Measurements from ENCODE around the gene SPSB4.
A peak's percentile ranks its signal among the peaks of the same experiment; 100 is the strongest.
"Not testable (repeated sequence)": the region's sequence is repeated elsewhere in the genome, so short reads cannot be mapped to it uniquely, and the experiment has no call there.

Gene SPSB4

DNA sequence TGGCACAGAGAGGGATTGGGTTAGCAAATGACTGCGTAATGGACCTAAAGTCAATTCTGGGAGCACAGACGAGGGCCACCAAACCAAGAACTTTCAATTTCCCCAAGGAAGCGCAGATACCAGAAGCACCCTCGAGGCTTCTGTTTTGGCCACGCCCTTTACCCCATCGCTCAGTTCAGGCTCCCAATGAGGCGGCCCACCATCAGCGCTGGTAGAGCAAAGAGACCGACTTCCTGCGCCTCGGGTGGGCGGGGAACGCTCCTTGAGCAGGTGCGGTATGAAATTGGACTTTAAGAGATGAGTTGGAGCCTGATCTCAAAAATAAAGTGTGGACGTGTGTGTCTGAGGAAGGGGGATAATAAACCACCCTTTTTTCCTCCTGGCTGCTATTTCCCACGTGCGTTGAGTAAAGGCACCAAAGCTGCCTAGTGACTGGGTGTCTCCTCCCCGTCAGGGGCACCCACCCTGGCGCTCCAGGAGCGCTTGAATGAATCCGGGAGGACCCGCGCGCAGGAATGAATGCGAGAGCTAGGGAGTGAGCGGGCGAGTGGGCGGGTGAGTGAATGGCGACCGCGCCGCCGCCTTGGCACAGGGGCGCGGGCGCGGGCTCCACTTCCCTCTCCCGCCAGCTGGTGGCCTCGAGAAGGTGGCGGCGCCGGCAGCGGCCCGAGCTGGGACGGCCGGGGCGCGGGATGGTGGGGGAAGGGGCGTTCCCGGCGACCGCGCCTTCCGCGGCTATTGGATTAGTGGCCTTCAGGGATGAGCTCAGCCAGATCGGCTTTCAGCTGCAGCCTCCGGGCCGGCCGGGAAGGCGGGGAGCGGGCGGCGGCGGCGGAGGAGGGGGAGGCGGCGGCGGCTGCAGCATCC, at the start of gene SPSB4:
Gene SPSB4, plus strand, starts transcription at position 772 of the 867 bp plus-strand sequence. CDS start 14,758 bp downstream, outside the sequence.
- DNase-seq = peak; percentile 18

DNA sequence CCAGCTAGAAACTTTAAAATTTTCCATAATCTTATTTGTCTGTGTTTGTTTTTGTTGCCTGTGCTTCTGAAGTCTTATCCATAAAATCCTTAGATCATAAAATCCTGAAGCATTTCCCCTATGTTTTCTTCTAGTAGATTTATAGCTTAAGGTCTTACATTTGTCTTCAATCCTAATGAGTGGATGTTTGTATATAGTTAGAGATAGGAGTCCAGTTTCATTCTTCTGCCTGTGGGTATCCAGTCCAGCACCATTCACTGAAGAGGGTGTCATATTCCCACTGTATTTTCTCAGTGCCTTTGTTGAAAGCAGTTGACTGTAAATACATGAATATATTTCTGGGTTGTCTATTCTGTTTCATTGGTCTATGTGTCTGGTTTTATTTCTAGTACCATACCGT, 44.8 kb upstream of the SPSB4 start:
- DNase-seq = no peak

DNA sequence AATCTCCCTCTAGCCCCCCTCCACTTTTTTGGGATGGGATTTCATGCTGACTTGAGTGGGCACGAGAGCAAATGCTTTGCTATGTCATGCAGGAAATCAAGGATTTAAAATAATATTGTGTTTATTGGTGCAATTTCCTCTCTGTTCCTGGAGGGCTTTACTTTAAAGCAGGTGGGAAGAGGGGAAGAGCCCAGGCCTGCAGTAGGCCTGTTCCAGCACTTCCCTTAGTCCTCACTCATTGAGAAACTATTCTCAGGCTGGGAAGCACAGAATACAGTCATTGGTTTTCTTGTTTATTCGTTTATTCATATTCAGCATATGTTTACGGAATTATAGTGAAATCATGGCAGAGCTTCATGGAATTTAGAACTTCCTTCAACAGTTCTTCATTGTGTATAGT, 41.7 kb upstream of the SPSB4 start:
- no peak for DNase-seq

DNA sequence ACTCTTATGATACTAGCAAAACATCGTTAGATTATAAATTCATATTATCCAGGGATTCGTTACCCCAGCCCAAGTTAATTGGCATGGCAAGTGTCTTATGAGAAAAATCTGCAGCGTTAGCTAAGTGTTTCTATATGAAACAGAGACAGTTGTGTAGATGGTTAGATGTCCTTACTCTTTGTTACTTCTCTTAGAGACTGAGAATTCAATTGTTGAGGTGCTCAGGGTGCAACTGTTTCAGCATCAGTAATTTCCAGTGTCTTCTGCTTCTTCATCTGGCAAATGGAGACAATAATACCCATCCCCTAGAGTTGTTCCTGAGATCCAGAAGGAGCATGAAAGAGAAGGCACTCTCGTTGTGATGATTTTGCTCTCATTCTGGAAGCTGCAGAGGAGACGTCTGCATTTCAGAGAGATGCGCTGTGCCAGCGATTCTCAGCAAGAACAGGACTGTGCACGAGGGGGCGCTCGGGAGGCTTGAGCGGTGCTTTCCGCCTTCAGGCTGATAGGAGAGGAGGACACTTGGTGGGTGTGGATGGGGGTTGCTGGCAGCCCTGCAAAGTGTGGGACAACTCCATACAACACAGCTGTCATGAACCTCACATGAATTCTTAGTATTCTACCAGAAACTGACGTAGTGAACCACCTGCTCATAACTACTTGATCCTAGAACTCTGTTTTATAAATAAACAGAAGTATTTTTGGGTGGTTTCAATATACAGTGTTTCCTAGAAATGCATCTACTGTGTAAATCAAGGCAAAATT, 39.7 kb upstream of the SPSB4 start:
- DNase-seq = peak; percentile 40

DNA sequence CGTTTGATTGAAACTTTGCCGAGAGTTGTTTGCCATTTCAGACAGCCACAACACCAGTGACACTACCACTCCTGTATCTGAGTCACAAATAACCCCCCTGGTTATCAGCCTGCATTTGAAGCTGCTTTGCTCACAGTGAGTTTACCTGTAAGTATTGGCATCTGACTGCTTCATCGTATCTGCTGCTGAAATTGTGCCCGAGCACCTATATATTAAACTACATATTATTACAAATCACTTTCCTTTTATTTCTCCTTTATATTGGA, 39.2 kb upstream of the SPSB4 start:
- DNase-seq = no peak

DNA sequence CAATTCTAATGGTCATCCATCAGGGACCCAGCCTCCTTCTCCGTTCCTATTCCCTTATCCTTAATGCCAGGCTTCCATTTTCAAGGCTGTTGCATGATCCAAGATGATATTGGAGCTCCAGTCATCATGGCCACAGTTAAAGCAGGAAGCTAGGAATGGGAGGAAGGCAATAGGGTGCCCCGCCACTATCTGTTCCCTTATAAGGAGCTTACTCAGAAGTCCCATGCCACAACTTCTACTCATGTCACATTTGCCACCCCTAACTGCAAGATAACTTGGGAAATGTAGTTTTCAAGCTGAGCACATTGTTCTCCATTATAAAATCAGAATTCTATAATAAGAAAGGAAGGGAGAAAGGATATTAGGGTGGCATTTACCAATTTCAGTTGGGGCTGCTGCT, 38.6 kb upstream of the SPSB4 start:
- peak; percentile 31 for DNase-seq

DNA sequence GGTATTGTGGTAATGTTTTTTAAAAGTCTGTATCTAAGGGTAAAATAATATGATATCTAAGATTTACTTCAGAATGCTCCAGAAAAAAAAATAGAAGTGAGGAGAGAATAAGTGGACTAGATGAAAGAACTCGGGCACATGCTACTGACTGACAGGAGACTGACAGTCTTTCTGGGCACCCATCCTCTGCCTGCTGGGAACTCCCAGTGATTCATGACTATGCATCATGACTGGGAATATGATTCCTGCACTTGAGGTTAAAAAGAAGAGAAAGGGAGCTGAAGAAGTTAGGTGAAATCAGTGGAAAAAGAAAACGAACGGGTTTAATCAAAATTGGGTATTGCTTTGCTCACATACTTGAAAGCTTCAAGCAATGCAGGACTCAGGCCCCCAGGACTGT, 35.7 kb upstream of the SPSB4 start:
- no peak for DNase-seq

DNA sequence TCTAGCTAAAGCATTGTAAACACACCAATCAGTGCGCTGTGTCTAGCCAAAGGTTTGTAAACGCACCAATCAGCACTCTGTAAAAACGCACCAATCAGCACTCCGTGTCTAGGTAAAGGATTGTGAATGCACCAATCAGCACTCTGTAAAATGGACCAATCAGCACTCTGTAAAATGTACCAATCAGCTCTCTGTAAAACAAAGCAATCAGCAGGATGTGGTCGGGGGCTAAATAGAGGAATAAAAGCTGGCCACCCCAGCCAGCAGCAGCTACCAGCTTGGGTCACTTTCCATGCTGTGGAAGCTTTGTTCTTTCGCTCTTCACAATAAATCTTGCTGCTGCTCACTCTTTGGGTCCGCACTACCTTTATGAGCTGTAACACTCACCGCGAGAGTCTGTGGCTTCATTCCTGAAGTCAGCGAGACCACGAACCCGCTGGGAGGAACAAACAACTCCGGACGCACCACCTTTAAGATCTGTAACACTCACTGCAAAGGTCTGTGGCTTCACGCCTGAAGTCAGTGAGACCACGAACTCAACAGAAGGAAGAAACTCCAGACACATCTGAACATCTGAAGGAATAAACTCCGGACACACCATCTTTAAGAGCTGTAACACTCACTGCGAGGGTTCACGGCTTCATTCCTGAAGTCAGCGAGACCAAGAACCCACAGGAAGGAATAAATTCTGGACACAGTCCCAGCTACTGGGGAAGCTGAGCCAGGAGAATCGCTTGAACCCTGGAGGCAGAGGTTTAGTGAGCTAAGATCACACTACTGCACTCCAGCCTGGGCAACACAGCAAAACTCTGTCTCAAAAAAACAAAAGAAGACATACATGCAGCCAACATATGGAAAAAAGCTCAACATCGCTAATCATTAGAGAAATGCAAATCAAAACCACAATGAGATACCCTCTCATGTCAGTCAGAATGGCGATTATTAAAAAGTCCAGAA, 33.5 kb upstream of the SPSB4 start:
- not testable (repeated sequence) for DNase-seq

DNA sequence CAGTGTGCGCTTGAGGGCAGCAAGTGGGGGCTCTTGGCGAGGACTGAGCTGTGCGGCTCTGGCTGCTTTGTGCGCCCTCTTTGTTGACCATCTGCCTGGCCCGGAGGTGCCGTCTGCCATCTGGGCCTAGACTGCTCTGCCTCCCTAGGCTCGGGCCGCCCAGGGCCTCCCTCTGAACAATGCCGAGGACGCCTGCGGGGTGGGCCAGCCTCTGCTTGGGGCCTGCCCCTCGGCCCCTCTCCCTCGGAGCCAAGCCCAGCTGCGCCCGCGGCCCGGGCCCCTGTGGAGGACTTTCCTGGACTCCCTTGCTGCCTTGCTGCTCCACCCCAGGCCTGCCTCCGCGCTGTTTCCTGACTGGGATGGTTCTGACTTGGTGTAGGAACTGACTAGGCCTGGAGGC, 31.9 kb upstream of the SPSB4 start:
- no peak for DNase-seq

DNA sequence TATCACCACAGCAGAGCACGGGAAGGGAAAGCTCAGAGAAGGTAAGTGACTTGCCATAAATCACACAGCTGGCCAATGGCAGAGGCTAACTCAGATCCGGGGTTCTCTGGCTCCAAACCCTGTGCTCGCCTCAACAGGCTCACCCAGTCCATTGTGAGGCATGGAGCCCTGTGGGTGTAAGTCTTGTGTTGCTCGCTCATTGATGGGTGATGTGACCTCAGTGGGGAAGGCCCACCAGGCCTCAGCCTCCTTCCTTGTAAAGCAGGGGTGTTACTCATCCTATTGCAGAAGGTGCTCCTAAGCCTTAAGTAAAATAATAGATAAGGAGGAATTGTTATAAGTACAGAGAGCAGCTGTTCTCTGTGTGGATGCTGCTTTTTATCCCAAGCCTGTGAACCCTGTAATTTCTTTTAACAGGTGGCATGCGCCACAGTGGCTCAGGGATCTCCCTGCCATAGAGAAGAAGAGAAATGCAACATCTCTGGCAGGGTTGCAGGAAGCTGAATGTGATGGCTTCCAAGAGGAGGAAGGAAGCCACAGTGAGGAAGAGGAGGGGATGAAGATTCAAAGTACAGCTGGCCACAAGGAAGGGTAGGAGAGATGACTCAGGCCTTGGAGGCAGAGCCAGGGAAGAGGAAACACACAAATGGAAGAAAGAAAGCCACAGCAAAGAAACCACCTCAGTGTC, 30.9 kb upstream of the SPSB4 start:
- DNase-seq = no peak

DNA sequence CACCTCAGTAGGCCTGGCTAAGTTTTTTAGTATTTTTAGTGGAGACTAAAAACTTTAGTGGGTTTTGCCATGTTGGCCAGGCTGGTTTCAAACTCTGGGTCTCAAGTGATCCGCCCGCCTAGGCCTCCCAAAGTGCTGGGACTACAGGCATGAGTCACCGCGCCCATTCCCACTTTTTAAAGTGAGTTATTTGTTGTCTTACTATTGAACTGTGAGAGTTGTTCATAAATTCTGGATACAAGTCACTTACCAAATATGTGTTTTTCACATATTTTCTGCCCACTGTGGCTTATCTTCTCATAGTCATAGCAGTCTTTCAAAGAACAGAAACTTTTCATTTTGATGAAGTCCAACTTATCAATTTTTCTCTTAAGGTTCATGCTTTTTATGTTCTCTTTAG, 29.9 kb upstream of the SPSB4 start:
- DNase-seq = no peak

DNA sequence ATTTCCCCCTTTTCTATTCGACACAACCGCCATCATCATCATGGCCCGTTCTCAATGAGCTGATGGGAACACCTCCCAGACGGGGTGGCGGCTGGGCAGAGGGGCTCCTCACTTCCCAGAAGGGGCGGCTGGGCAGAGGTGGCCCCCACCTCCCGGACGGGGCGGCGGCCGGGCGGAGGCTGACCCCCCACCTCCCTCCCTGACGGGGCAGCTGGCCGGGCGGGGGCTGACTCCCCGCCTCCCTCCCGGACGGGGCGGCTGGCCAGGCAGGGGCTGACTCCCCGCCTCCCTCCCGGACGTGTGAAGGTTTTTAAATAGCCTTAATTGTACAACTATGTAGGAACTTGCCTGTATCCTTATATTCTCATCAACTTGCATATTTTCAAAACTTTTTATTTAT, 20.9 kb upstream of the SPSB4 start:
- no peak for DNase-seq

DNA sequence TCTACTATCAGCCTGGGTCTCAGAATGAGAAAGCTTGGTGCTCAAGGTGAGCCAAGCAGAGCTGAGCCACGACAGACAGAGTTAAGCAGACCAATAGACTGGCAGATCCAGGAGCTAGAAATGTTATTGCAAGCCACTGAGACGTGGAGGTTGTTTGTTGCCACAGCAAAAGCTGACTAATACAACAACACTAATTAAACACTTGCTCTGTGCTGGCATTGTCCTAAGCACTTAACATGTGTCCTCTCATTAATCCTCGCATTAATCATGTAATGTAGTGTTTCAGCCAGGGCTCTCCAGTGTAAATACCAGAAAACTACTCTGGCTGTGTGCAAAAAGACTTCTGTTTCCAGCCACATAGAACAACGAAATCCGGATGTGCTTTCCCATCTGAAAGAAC, 11.6 kb upstream of the SPSB4 start:
- no peak for DNase-seq

DNA sequence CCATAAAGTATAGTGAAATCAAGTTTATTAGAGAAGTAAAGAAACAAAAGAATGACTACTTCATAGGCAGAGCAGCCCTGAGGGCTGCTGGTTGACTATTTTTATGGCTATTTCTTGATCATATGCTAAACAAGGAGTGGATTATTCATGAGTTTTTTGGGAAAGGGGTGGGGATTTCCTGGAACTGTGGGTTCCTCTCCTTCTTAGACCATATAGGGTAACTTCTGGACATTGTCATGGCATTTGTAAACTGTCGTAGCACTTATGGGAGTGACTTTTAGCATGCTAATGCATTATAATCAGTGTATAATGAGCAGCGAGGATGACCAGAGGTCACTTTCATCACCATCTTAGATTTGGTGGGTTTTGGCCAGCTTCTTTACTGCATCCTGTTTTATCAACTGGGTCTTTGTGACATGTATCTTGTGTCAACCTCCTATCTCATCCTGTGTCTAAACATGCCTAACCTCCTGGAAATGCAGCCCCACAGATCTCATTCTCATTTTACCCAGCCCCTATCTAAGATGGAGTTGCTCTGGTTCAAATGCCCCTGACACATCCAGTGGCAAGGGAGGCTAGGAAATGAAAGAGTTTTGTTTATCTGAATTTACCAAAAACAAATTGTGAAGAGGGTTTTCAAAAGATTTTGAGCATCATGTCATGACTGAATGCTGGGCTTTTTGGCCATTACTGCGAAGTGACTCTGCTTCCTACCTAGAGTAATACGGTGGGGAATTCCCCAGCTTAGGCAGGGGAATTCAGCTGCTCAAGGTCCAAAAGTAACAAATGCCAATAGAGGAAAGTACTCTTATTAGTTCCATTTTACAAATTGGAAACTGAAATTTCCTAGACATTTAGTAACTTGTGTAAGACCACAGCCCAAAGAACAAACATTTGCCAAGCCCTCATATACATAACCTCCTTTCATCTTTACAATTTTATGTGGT, 6.2 kb upstream of the SPSB4 start:
- no peak for DNase-seq

DNA sequence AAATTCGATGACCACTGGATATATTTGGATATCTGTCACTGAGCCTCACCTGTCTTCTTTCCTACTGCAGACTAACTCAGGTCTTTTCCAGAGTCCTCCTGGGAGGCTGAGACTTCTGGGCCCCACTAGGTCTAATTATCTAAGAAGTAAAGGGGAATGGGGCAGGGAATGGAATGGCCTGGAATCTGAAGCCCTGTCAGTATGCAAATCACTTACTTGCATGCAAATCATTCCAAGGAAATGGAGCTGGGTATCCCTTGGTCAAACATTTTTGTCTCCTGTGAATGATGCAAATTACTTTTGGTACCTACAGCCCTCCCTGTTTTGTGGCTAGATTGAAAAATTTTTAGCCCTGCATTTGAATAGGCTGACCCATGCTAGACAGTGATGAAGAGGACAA, 5.3 kb upstream of the SPSB4 start:
- DNase-seq = no peak

DNA sequence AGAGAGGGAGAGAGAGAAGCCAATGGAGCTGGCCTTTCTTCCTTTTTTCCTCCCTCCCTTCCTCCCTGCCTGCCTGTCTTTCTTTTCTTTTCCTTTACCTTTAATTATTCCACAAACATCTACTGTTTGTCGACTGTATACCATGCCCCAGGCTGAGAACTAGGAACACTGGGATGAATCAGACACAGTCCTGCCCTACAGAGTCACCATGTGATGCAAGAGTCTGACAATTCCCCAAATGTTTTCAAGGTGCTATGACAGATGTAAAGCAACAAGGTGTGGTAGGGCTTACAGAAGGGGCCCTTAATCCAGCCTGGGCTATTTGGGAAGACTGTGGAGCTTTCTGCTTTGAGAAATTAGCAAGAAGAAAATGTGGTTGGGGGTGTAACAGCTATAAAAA, 4.0 kb upstream of the SPSB4 start:
- DNase-seq = no peak

DNA sequence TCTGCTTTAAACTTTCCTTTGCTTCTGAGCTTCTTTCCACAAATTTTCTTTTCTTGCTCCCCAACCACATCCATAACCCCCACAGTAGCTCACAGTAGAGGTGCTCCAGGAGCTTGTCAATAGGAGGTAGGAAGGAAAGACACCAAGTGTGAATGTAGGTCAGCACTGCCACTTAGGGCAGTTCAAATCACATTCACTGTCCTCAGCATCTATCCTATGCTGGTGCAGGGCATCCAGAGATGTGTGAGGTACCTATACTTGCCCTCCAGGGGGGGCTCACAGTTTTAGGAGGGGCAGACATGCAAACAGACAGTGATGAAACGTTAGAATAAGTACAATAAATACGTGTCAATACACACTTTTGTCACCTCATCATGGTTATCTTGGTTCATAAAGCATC, 1.5 kb upstream of the SPSB4 start:
- no peak for DNase-seq

DNA sequence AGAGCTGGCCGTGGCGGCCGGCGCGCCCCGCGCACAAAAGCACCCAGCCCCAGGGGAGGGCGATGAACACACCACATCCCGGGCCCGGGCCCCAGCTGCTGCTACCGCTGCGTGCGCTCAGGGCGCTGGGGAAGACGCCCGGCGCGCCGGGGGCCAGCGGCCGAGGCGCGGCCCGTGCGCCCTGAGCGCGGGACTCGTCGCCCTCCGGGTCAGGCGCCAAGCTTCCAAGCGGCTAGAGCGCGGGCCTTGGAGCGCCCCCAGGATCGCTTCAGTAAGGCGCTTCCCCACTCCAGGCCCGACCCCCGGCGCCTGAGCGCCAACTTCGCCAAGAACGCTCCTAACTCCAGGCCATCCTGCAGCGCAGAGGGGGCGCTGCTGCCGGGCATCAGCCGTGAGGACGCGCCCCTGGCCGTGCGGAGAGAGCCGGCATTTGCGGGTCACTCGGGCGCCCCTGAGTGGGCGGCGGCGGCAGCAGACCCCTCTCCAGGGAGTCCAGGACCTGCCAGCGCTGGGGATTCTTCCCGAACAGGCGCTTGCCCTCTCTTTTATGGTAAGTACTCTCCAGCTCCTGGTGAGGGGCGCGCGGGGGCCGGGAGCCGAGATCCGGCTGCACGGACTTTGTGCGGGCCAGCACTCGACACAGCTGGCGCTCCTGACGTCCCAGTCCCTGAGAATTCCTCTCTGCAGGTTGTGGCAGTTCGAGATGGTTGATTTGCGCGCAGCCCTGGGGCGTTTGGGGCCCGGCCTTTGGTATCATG, 475 bp downstream of the SPSB4 start:
- DNase-seq = no peak

DNA sequence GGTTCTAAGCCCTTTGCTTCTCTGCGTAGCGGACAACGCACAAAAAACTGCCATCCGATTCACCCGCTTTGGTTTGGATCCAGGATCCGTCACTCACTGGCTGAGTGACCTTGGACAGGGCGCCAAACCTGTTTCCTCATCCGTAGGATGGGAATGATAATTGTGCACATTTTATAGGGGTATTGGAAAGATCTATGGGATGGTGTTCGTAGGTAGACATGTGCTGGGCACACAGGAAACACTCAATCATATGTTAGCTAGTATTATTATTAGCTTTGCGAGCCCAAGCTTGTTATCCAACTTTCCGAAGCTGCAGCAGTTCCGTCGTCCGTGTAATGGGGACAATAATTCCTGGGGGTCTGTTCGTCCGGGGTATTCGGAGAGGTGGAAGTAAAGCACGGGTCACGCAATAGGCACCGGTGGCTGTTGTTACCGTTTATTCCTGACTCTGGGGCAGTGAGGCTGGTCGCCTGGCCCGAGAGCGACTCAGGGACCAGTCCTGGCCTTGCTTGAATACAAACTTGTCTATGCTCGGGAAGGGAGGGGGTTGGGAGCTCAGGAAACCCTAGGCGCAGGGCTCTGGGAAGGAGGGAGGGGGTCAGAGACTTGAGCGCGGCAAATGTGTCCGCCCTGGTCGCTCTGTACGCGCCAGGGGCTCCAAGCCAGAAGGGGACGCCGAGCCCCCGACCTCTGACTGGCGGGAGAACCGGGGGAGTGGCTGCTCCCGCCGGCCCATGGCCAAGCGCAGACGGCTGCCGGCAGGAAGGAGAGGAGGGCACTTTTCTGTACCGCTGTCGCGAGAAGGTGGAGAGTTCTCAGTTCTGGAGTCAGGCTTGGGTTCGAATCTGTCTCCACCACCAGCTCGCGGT, 1.3 kb downstream of the SPSB4 start:
- no peak for DNase-seq

DNA sequence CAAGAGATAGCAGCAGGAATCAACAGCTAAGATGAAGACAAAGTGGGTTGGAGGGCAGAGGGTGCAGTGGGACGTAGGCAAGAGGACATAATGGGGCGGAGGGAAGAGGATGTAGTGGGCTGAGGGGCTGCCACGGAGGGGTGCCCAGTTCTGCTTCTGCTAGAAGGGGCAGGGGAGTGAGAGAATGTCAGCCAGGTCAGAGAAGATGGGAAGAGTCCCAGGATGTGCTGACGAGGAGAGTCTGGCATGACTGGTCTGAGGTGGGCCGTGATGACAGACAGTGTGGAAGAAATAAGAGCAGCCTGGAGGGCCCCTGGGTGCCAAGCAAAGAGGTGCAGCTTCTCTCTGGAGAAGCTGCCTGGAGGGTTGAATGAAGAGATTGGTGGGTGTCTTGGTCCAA, 4.0 kb downstream of the SPSB4 start:
- no peak for DNase-seq
